K562 (cell line): ENCODE data around the gene FANK1. TPM values are rescaled to one million over a fixed set of nuclear protein-coding genes. Genes with fewer than 3 reads are reported as not detected.

ENCODE experiments used
- polyA plus RNA-seq, 8 experiments: library from polyadenylated mRNA; depleted of rRNA in 4 of 8; stranded (reverse) in 5 of 8; unstranded in 3 of 8; fragments of >200 nt; fragmentation: Nextera tagmentation in 2 of 8; fragmentation: Illumina TruSeq in 1 of 8; extraction: Ambion mirVana in 2 of 8; extraction: Trizol in 1 of 8; gene quantifications; 2 replicates each; pipeline versions ENCODE4 v1.2.1 to v1.2.3, GENCODE V29; 2011 to 2014; ENCODE audit warnings: inconsistent platforms in 1 of 8, missing spikeins in 1 of 8
- small RNA-seq: library from RNA; depleted of rRNA; stranded (forward); fragments of <200 nt; gene quantifications from one replicate; pipeline ENCODE3, GENCODE V24; 2014
- total RNA-seq, 7 experiments: library from RNA; depleted of rRNA in 6 of 7; stranded (reverse); fragments of >200 nt in 6 of 7; fragmentation: Illumina TruSeq in 2 of 7; extraction: Trizol in 2 of 7; gene quantifications; 2 replicates each; pipeline versions ENCODE4 v1.2.1 to v1.2.3, GENCODE V29; 2011 to 2021; ENCODE audit warnings: low replicate concordance in 1 of 7

FANK1 gene
- total and polyA plus RNA-seq, 9 of the 15 experiments (the other 6 are each of a cell fraction or from before 2014, with no cell fraction given): 0.11 to 2.3 (median 0.51) TPM; not detected in 1

Small RNAs within 50 kb of the gene (small RNA-seq; reads per million reads assigned to genes)
- gene GNG10P1 (not detected), gene RF00017 (not detected), gene RNU2-42P (not detected)

Other genes with a start within 250 kb of the FANK1 start
- gene TEX36, start 213.4 kb upstream of the FANK1 start, total RNA-seq (2014; rRNA removed): not detected in 2 replicates
- not detected in 2 replicates for gene TEX36, start 213.4 kb upstream of the FANK1 start, total RNA-seq (2014; rRNA removed; fragmentation: Illumina TruSeq; extraction: Trizol)
- gene TEX36, start 213.4 kb upstream of the FANK1 start, total RNA-seq (2015; rRNA removed; fragmentation: Illumina TruSeq; extraction: Trizol): not detected in 2 replicates
- not detected in 2 replicates for gene TEX36, start 213.4 kb upstream of the FANK1 start, total RNA-seq (2021)
- not detected in 2 replicates for gene TEX36, start 213.4 kb upstream of the FANK1 start, polyA plus RNA-seq (2011; rRNA removed)
- gene TEX36, start 213.4 kb upstream of the FANK1 start, polyA plus RNA-seq (2014; fragmentation: Illumina TruSeq; extraction: Trizol): 0.15 TPM in 1 of 2 replicates, not detected in the other
- gene TEX36, start 213.4 kb upstream of the FANK1 start, polyA plus RNA-seq (2014; fragmentation: Nextera tagmentation; extraction: Ambion mirVana): under 1 TPM in 1 of 2 experiments, not detected in 1; 0.10 TPM
- gene TEX36, start 213.4 kb upstream of the FANK1 start, polyA plus RNA-seq (2014; rRNA removed): 0.82 TPM in 1 of 2 replicates, not detected in the other
- 14.9 and 16.8 TPM in 2 replicates for gene EDRF1, start 176.9 kb upstream of the FANK1 start, total RNA-seq (2014; rRNA removed)
- gene EDRF1, start 176.9 kb upstream of the FANK1 start, total RNA-seq (2014; rRNA removed; fragmentation: Illumina TruSeq; extraction: Trizol): 22.9 and 23.8 TPM in 2 replicates
- 23.8 and 24.0 TPM in 2 replicates for gene EDRF1, start 176.9 kb upstream of the FANK1 start, total RNA-seq (2015; rRNA removed; fragmentation: Illumina TruSeq; extraction: Trizol)
- 18.6 and 18.9 TPM in 2 replicates for gene EDRF1, start 176.9 kb upstream of the FANK1 start, total RNA-seq (2021)
- 23.9 and 26.0 TPM in 2 replicates for gene EDRF1, start 176.9 kb upstream of the FANK1 start, polyA plus RNA-seq (2011; rRNA removed)
- 17.1 and 18.5 TPM in 2 replicates for gene EDRF1, start 176.9 kb upstream of the FANK1 start, polyA plus RNA-seq (2014; fragmentation: Illumina TruSeq; extraction: Trizol)
- 1 to 10 TPM; 7.6 to 9.9 TPM for gene EDRF1, start 176.9 kb upstream of the FANK1 start, polyA plus RNA-seq (2014; fragmentation: Nextera tagmentation; extraction: Ambion mirVana)
- 24.0 and 24.8 TPM in 2 replicates for gene EDRF1, start 176.9 kb upstream of the FANK1 start, polyA plus RNA-seq (2014; rRNA removed)
- gene MMP21, start 120.7 kb upstream of the FANK1 start, total RNA-seq (2014; rRNA removed): not detected in 2 replicates
- gene MMP21, start 120.7 kb upstream of the FANK1 start, total RNA-seq (2014; rRNA removed; fragmentation: Illumina TruSeq; extraction: Trizol): not detected in 2 replicates
- gene MMP21, start 120.7 kb upstream of the FANK1 start, total RNA-seq (2015; rRNA removed; fragmentation: Illumina TruSeq; extraction: Trizol): not detected in 2 replicates
- not detected in 2 replicates for gene MMP21, start 120.7 kb upstream of the FANK1 start, total RNA-seq (2021)
- not detected in 2 replicates for gene MMP21, start 120.7 kb upstream of the FANK1 start, polyA plus RNA-seq (2011; rRNA removed)
- not detected in 2 replicates for gene MMP21, start 120.7 kb upstream of the FANK1 start, polyA plus RNA-seq (2014; fragmentation: Illumina TruSeq; extraction: Trizol)
- not detected for gene MMP21, start 120.7 kb upstream of the FANK1 start, polyA plus RNA-seq (2014; fragmentation: Nextera tagmentation; extraction: Ambion mirVana)
- gene MMP21, start 120.7 kb upstream of the FANK1 start, polyA plus RNA-seq (2014; rRNA removed): not detected in 2 replicates
- 31.3 and 32.3 TPM in 2 replicates for gene UROS, start 73.3 kb upstream of the FANK1 start, total RNA-seq (2014; rRNA removed)
- 34.6 and 38.2 TPM in 2 replicates for gene UROS, start 73.3 kb upstream of the FANK1 start, total RNA-seq (2014; rRNA removed; fragmentation: Illumina TruSeq; extraction: Trizol)
- gene UROS, start 73.3 kb upstream of the FANK1 start, total RNA-seq (2015; rRNA removed; fragmentation: Illumina TruSeq; extraction: Trizol): 21.5 and 22.2 TPM in 2 replicates
- gene UROS, start 73.3 kb upstream of the FANK1 start, total RNA-seq (2021): 31.9 and 32.8 TPM in 2 replicates
- gene UROS, start 73.3 kb upstream of the FANK1 start, polyA plus RNA-seq (2011; rRNA removed): 28.8 and 39.1 TPM in 2 replicates
- 32.1 and 34.6 TPM in 2 replicates for gene UROS, start 73.3 kb upstream of the FANK1 start, polyA plus RNA-seq (2014; fragmentation: Illumina TruSeq; extraction: Trizol)
- 1 to 10 TPM; 6.4 to 9.6 TPM for gene UROS, start 73.3 kb upstream of the FANK1 start, polyA plus RNA-seq (2014; fragmentation: Nextera tagmentation; extraction: Ambion mirVana)
- gene UROS, start 73.3 kb upstream of the FANK1 start, polyA plus RNA-seq (2014; rRNA removed): 32.8 and 34.5 TPM in 2 replicates
- 95.1 and 113 TPM in 2 replicates for gene BCCIP, start 73.0 kb upstream of the FANK1 start, total RNA-seq (2014; rRNA removed)
- 163 and 182 TPM in 2 replicates for gene BCCIP, start 73.0 kb upstream of the FANK1 start, total RNA-seq (2014; rRNA removed; fragmentation: Illumina TruSeq; extraction: Trizol)
- 126 and 145 TPM in 2 replicates for gene BCCIP, start 73.0 kb upstream of the FANK1 start, total RNA-seq (2015; rRNA removed; fragmentation: Illumina TruSeq; extraction: Trizol)
- 118 TPM in 2 replicates for gene BCCIP, start 73.0 kb upstream of the FANK1 start, total RNA-seq (2021)
- 84.5 and 134 TPM in 2 replicates for gene BCCIP, start 73.0 kb upstream of the FANK1 start, polyA plus RNA-seq (2011; rRNA removed)
- 151 and 183 TPM in 2 replicates for gene BCCIP, start 73.0 kb upstream of the FANK1 start, polyA plus RNA-seq (2014; fragmentation: Illumina TruSeq; extraction: Trizol)
- gene BCCIP, start 73.0 kb upstream of the FANK1 start, polyA plus RNA-seq (2014; fragmentation: Nextera tagmentation; extraction: Ambion mirVana): 100 to 1,000 TPM; 169 to 204 TPM
- 146 and 176 TPM in 2 replicates for gene BCCIP, start 73.0 kb upstream of the FANK1 start, polyA plus RNA-seq (2014; rRNA removed)
- 14.8 and 15.8 TPM in 2 replicates for gene DHX32, start 15.3 kb upstream of the FANK1 start, total RNA-seq (2014; rRNA removed)
- gene DHX32, start 15.3 kb upstream of the FANK1 start, total RNA-seq (2014; rRNA removed; fragmentation: Illumina TruSeq; extraction: Trizol): 20.5 and 22.6 TPM in 2 replicates
- 16.5 and 17.5 TPM in 2 replicates for gene DHX32, start 15.3 kb upstream of the FANK1 start, total RNA-seq (2015; rRNA removed; fragmentation: Illumina TruSeq; extraction: Trizol)
- 20.2 and 21.7 TPM in 2 replicates for gene DHX32, start 15.3 kb upstream of the FANK1 start, total RNA-seq (2021)
- 12.6 and 23.5 TPM in 2 replicates for gene DHX32, start 15.3 kb upstream of the FANK1 start, polyA plus RNA-seq (2011; rRNA removed)
- 15.6 and 16.0 TPM in 2 replicates for gene DHX32, start 15.3 kb upstream of the FANK1 start, polyA plus RNA-seq (2014; fragmentation: Illumina TruSeq; extraction: Trizol)
- gene DHX32, start 15.3 kb upstream of the FANK1 start, polyA plus RNA-seq (2014; fragmentation: Nextera tagmentation; extraction: Ambion mirVana): 1 to 10 TPM; 5.8 to 6.2 TPM
- 12.9 and 18.0 TPM in 2 replicates for gene DHX32, start 15.3 kb upstream of the FANK1 start, polyA plus RNA-seq (2014; rRNA removed)